H9 (cell line): ENCODE data around the gene TMEM131. TPM values are rescaled to one million over a fixed set of nuclear protein-coding genes. Genes with fewer than 3 reads are reported as not detected.

ENCODE experiments used
- DNase-seq: peaks from one replicate; pipeline ENCODE4 v3.0.0-alpha.2; 2017
- H2AFZ ChIP-seq: one replicate; pipeline ENCODE4 v1.6.1; 2013; ENCODE audit warnings: mild to moderate bottlenecking, low read length, control low read depth, moderate library complexity
- H2AK5ac ChIP-seq: 2 replicates; pipeline ENCODE4 v1.6.1; 2013; ENCODE audit warnings: low read length, control low read depth, mixed read lengths; ENCODE audit not compliant: insufficient read length
- H2BK120ac ChIP-seq: one replicate; pipeline ENCODE4 v1.6.1; 2013; ENCODE audit warnings: low read depth, mild to moderate bottlenecking, low read length, control low read depth, inconsistent platforms; ENCODE audit not compliant: poor library complexity, severe bottlenecking
- H2BK12ac ChIP-seq: 2 replicates; pipeline ENCODE4 v1.6.1; 2013; ENCODE audit warnings: low read length, control low read depth, mixed read lengths, low read depth; ENCODE audit not compliant: insufficient read length
- H2BK15ac ChIP-seq: 2 replicates; pipeline ENCODE4 v1.6.1; 2013; ENCODE audit warnings: low read depth, low read length, control low read depth
- H2BK20ac ChIP-seq: one replicate; pipeline ENCODE4 v1.6.1; 2013; ENCODE audit warnings: low read depth, mild to moderate bottlenecking, low read length, control low read depth, inconsistent platforms; ENCODE audit not compliant: poor library complexity, severe bottlenecking
- H2BK5ac ChIP-seq: 2 replicates; pipeline ENCODE4 v1.6.1; 2013; ENCODE audit warnings: low read length, control low read depth, mixed read lengths; ENCODE audit not compliant: insufficient read length
- H3K14ac ChIP-seq: 2 replicates; pipeline ENCODE4 v1.6.1; 2013; ENCODE audit warnings: low read length, control low read depth; ENCODE audit not compliant: insufficient read depth
- H3K18ac ChIP-seq: 2 replicates; pipeline ENCODE4 v1.6.1; 2013; ENCODE audit warnings: low read depth, mild to moderate bottlenecking, mixed read lengths, low read length, control low read depth; ENCODE audit not compliant: insufficient read length
- H3K23ac ChIP-seq: 2 replicates; pipeline ENCODE4 v1.6.1; 2013; ENCODE audit warnings: low read length, control low read depth, mixed read lengths, low read depth; ENCODE audit not compliant: insufficient read length
- H3K23me2 ChIP-seq: 2 replicates; pipeline ENCODE4 v1.6.1; 2013; ENCODE audit warnings: low read depth, mild to moderate bottlenecking, mixed read lengths, low read length, control low read depth; ENCODE audit not compliant: insufficient read length, poor library complexity, severe bottlenecking
- H3K27ac ChIP-seq: 2 replicates; pipeline ENCODE4 v1.5.1; 2013; ENCODE audit warnings: low read length, control low read depth, mixed read lengths, low read depth; ENCODE audit not compliant: insufficient read length
- H3K27me3 ChIP-seq: 2 replicates; pipeline ENCODE4 v1.6.1; 2013; ENCODE audit warnings: low read length, control low read depth, inconsistent platforms; ENCODE audit not compliant: insufficient read depth
- H3K4ac ChIP-seq: 2 replicates; pipeline ENCODE4 v1.6.1; 2013; ENCODE audit warnings: low read depth, mild to moderate bottlenecking, control low read depth, inconsistent platforms, low read length, moderate library complexity
- H3K4me1 ChIP-seq: 2 replicates; pipeline ENCODE4 v1.6.1; 2013; ENCODE audit warnings: low read length, control low read depth, inconsistent platforms; ENCODE audit not compliant: insufficient read depth
- H3K4me2 ChIP-seq: 2 replicates; pipeline ENCODE4 v1.6.1; 2013; ENCODE audit warnings: low read length, control low read depth, mixed read lengths; ENCODE audit not compliant: insufficient read length, insufficient read depth
- H3K56ac ChIP-seq: 2 replicates; pipeline ENCODE4 v1.6.1; 2013; ENCODE audit warnings: low read depth, mild to moderate bottlenecking, mixed read lengths, low read length, control low read depth; ENCODE audit not compliant: insufficient read length
- H3K79me1 ChIP-seq: 2 replicates; pipeline ENCODE4 v1.6.1; 2013; ENCODE audit warnings: low read depth, mild to moderate bottlenecking, moderate library complexity, low read length, control low read depth, inconsistent platforms; ENCODE audit not compliant: insufficient read depth, poor library complexity, severe bottlenecking
- H3K79me2 ChIP-seq: 2 replicates; pipeline ENCODE4 v1.6.1; 2013; ENCODE audit warnings: low read length, control low read depth, inconsistent platforms; ENCODE audit not compliant: insufficient read depth
- H3K9ac ChIP-seq: 2 replicates; pipeline ENCODE4 v1.6.1; 2013; ENCODE audit warnings: low read length, control low read depth, mixed read lengths; ENCODE audit not compliant: insufficient read length; ENCODE audit errors: extremely low read depth
- H3K9me3 ChIP-seq: one replicate; pipeline ENCODE4 v1.6.1; 2013; ENCODE audit warnings: low read depth, low read length, inconsistent platforms; ENCODE audit not compliant: control insufficient read depth
- H3T11ph ChIP-seq: one replicate; pipeline ENCODE4 v1.6.1; 2013; ENCODE audit warnings: mild to moderate bottlenecking, low read length, control low read depth, inconsistent platforms
- H4K20me1 ChIP-seq: one replicate; pipeline ENCODE4 v1.6.1; 2013; ENCODE audit not compliant: control insufficient read depth, insufficient read length, insufficient read depth
- H4K5ac ChIP-seq: 2 replicates; pipeline ENCODE4 v1.6.1; 2013; ENCODE audit warnings: low read depth, mild to moderate bottlenecking, mixed read lengths, low read length, control low read depth; ENCODE audit not compliant: insufficient read length
- H4K8ac ChIP-seq: replicated peaks from 2 replicates; pipeline ENCODE4 v1.6.1; 2013; ENCODE audit warnings: low read length, control low read depth, mixed read lengths, low read depth; ENCODE audit not compliant: insufficient read length
- H4K91ac ChIP-seq: 2 replicates; pipeline ENCODE4 v1.6.1; 2013; ENCODE audit warnings: low read depth, mild to moderate bottlenecking, moderate library complexity, mixed read lengths, low read length, control low read depth; ENCODE audit not compliant: insufficient read length
- H3K27ac Mint-ChIP-seq, 3 experiments: 2 replicates in 2 of 3; 3 replicates in 1 of 3; pipeline ENCODE4 v1.8.0; 2020 to 2021; ENCODE audit warnings: mixed read lengths in 3 of 3, mild to moderate bottlenecking in 1 of 3, moderate library complexity in 1 of 3
- H3K27me3 Mint-ChIP-seq: 2 replicates; pipeline ENCODE4 v1.8.0; 2021; ENCODE audit warnings: low read depth, mild to moderate bottlenecking, moderate library complexity, mixed read lengths
- H3K36me3 Mint-ChIP-seq, 3 experiments: 2 replicates in 2 of 3; 3 replicates in 1 of 3; pipeline ENCODE4 v1.8.0; 2020 to 2021; ENCODE audit warnings: low read depth in 3 of 3, mixed read lengths in 3 of 3; ENCODE audit not compliant: insufficient read depth in 1 of 3
- H3K4me1 Mint-ChIP-seq, 2 experiments: 2 replicates each; pipeline ENCODE4 v1.8.0; 2020; ENCODE audit warnings: mixed read lengths in 2 of 2
- H3K4me3 Mint-ChIP-seq, 2 experiments: 2 replicates in 1 of 2; 3 replicates in 1 of 2; pipeline ENCODE4 v1.8.0; 2020 to 2021; ENCODE audit warnings: mild to moderate bottlenecking in 2 of 2, mixed read lengths in 2 of 2, moderate library complexity in 1 of 2
- H3K9me3 Mint-ChIP-seq, 2 experiments: 2 replicates in 1 of 2; 3 replicates in 1 of 2; pipeline ENCODE4 v1.8.0; 2020; ENCODE audit warnings: mild to moderate bottlenecking in 2 of 2, mixed read lengths in 2 of 2, moderate library complexity in 1 of 2
- WGBS: extraction: QIAGEN DNeasy Blood & Tissue Kit; methylation state at CpG from one replicate; pipeline ENCODE4 v1.1.7; 2013; ENCODE audit warnings: missing lambda C conversion rate, low lambda C conversion rate, mixed read lengths; ENCODE audit not compliant: insufficient read length; ENCODE audit errors: extremely low coverage; 5-methylcytosine and 5-hydroxymethylcytosine counted together
- total RNA-seq: library from RNA; stranded (reverse); gene quantifications from 2 replicates; pipeline ENCODE4 v1.2.1, GENCODE V29; 2021
- TF ChIP-seq, protein P1 (sequence below): fragments of 200-600 bp; sonication (generic); conservative IDR thresholded peaks from 3 replicates; pipeline ENCODE4 v1.8.0; 2021; ENCODE audit warnings: antibody characterized with exemption, mild to moderate bottlenecking

TMEM131 gene
- total RNA-seq, 1 experiment from 2014 or later, result 20.9 TPM

DNA sequence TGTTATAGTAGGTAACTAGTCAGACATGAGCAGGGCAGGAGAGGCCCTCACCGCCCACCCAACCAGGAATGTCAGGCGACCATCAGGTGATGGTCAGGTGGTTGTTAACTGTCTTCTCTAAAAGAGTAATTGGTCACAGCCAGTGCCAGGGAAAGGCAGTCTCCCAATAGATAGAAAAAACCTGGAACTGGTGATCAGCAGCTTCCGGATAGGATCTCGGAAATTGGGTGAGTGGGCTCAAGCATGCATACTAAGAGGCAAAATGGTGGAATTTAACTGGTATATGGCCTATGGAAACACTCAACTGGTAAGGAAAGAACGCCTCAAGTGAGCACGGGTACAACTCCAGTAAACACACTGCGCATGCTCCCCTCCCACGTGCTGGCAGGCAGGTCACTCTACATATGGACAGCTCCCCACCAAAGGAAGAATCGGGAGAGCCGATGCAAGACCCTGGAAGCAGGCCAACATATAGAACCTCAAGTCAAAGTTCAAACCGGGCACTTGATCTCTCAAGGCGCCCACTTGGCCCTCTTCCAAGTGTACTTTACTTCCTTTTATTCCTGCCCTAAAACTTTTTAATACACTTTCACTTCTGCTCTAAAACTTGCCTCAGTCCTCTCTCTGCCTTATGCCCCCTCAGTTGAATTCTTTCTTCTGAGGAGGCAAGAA is 43.5 kb upstream of the TMEM131 start:
- no peak for DNase-seq
- H3K4me1 ChIP-seq, result peaks cover 2% of the 10 kb centered on the region; the same call in 1 of the 2 replicates
- H3K56ac ChIP-seq, result no peak overlapping the region
- H3K4me2 ChIP-seq, result no peak overlapping the region
- H3K27me3 ChIP-seq, result no peaks in the 10 kb centered on the region
- H2BK5ac ChIP-seq, result no peak overlapping the region
- no peak overlapping the region for H3K14ac ChIP-seq
- no peak overlapping the region for H2BK12ac ChIP-seq
- H3K36me3 Mint-ChIP-seq, result peaks cover 0 to 8% (median 3%) of the 10 kb centered on the region in 3 experiments; a peak in 4 of 7 replicates
- H3K9me3 ChIP-seq, result no peaks in the 10 kb centered on the region
- no peak overlapping the region for H2BK120ac ChIP-seq
- no peaks in the 10 kb centered on the region for H3K79me1 ChIP-seq
- no peak overlapping the region for H3K9ac ChIP-seq
- H4K8ac ChIP-seq, result no peak overlapping the region
- no peak overlapping the region for H2BK20ac ChIP-seq
- no peak overlapping the region for H3T11ph ChIP-seq
- H2AK5ac ChIP-seq, result no peak overlapping the region
- H4K5ac ChIP-seq, result no peak overlapping the region
- no peak overlapping the region for H3K18ac ChIP-seq
- no peak overlapping the region for H3K4me3 Mint-ChIP-seq
- WGBS, result no CpG with 5 or more reads among the region's 12 CpGs
- peaks cover 32 to 33% of the 10 kb centered on the region in 2 experiments for H3K4me1 Mint-ChIP-seq
- H3K79me2 ChIP-seq, result no peaks in the 10 kb centered on the region
- H3K23ac ChIP-seq, result no peak overlapping the region
- no peak overlapping the region for H4K91ac ChIP-seq
- H3K27ac Mint-ChIP-seq, result no peak overlapping the region
- TF ChIP-seq, protein P1, sequence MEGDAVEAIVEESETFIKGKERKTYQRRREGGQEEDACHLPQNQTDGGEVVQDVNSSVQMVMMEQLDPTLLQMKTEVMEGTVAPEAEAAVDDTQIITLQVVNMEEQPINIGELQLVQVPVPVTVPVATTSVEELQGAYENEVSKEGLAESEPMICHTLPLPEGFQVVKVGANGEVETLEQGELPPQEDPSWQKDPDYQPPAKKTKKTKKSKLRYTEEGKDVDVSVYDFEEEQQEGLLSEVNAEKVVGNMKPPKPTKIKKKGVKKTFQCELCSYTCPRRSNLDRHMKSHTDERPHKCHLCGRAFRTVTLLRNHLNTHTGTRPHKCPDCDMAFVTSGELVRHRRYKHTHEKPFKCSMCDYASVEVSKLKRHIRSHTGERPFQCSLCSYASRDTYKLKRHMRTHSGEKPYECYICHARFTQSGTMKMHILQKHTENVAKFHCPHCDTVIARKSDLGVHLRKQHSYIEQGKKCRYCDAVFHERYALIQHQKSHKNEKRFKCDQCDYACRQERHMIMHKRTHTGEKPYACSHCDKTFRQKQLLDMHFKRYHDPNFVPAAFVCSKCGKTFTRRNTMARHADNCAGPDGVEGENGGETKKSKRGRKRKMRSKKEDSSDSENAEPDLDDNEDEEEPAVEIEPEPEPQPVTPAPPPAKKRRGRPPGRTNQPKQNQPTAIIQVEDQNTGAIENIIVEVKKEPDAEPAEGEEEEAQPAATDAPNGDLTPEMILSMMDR, result no peak
- no peak overlapping the region for H2BK15ac ChIP-seq
- no peak overlapping the region for H3K4ac ChIP-seq
- no peaks in the 10 kb centered on the region for H4K20me1 ChIP-seq
- H3K23me2 ChIP-seq, result no peaks in the 10 kb centered on the region
- no peak overlapping the region for H2AFZ ChIP-seq
- peaks cover 3 to 10% of the 10 kb centered on the region in 2 experiments; a peak in 4 of 5 replicates for H3K9me3 Mint-ChIP-seq
- H3K27ac ChIP-seq, result no peak overlapping the region
- peaks cover 3% of the 10 kb centered on the region; the same call in 1 of the 2 replicates for H3K27me3 Mint-ChIP-seq
